ENCODE measurements around the gene THOC2.

- TF ChIP-seq POLR2AphosphoS5 (IDR thresholded peaks at IDR 0.05) (no peak), POLR2A (IDR thresholded peaks at IDR 0.05) (no peak)
Measured at GRCh38 chrX:123607270-123607669, 125.6 kb downstream of the THOC2 start.

Data from upper lobe of left lung (tissue), 4 donors.